SK-N-SH (cell line): ENCODE measurements around the gene OVOL1. TPM values are rescaled to one million over a fixed set of nuclear protein-coding genes. Genes with fewer than 3 reads are reported as not detected.
A peak's percentile ranks its signal among the peaks of the same experiment; 100 is the strongest.

Experiments
- CTCF ChIA-PET: fragments of 300-600, 350-600 bp; formaldehyde crosslinking; extraction: SDS; loops from one replicate; lab custom pipeline; 2021; lab: Yijun Ruan, JAX
- POLR2A ChIA-PET: fragments of 350-600 bp; sonication (Branson Sonifier 250); formaldehyde crosslinking; extraction: SDS; loops from one replicate; lab custom pipeline; 2020; ENCODE audit warnings: antibody characterized with exemption, inconsistent platforms; lab: Yijun Ruan, JAX
- DNase-seq: peaks from one replicate; pipeline ENCODE4 v3.0.0; 2012
- H2AFZ ChIP-seq: fragments of 200-600 bp; sonication (generic); 2 replicates; pipeline ENCODE4 v1.8.1; 2016; ENCODE audit warnings: antibody characterized with exemption, mild to moderate bottlenecking, low read depth
- H3F3A ChIP-seq: fragments of 200-600 bp; sonication (generic); replicated peaks from 2 replicates; pipeline ENCODE3; 2016; ENCODE audit warnings: antibody characterized with exemption, mild to moderate bottlenecking; ENCODE audit not compliant: insufficient read depth
- H3K27ac ChIP-seq, 2 experiments: fragments of 200-500 bp in 1 of 2; fragments of 200-600 bp in 1 of 2; sonication (Bioruptor generic) in 1 of 2; sonication (generic), shearing (Covaris generic) in 1 of 2; 2 replicates each; pipeline versions ENCODE4 v1.5.1 to v1.6.1; 2014 to 2016; ENCODE audit warnings: low read depth in 2 of 2, inconsistent platforms in 1 of 2, low read length in 1 of 2, mild to moderate bottlenecking in 1 of 2, mixed read lengths in 1 of 2
- H3K27me3 ChIP-seq: fragments of 200-600 bp; sonication (generic), shearing (Covaris generic); 2 replicates; pipeline ENCODE4 v1.6.1; 2016; ENCODE audit warnings: mixed run types; ENCODE audit not compliant: insufficient read depth
- H3K36me3 ChIP-seq, 2 experiments: fragments of 200-500 bp in 1 of 2; fragments of 200-600 bp in 1 of 2; sonication (Bioruptor generic) in 1 of 2; sonication (generic) in 1 of 2; replicated peaks in 1 of 2; 2 replicates each; pipeline versions ENCODE3 to v1.5.1; 2014 to 2016; ENCODE audit warnings: low read length in 1 of 2, mild to moderate bottlenecking in 1 of 2; ENCODE audit not compliant: insufficient read depth in 2 of 2, control insufficient read depth in 1 of 2
- H3K4me1 ChIP-seq, 2 experiments: fragments of 200-500 bp in 1 of 2; fragments of 200-600 bp in 1 of 2; sonication (Bioruptor generic) in 1 of 2; sonication (generic), shearing (Covaris generic) in 1 of 2; 2 replicates each; pipeline versions ENCODE4 v1.5.1 to v1.6.1; 2014 to 2016; ENCODE audit warnings: low read depth in 1 of 2, low read length in 1 of 2, mixed run types in 1 of 2; ENCODE audit not compliant: insufficient read depth in 2 of 2, control insufficient read depth in 1 of 2
- H3K4me2 ChIP-seq: fragments of 200-600 bp; sonication (generic), shearing (Covaris generic); 2 replicates; pipeline ENCODE4 v1.6.1; 2017; ENCODE audit warnings: mixed run types
- H3K4me3 ChIP-seq, 2 experiments: fragments of 200-500 bp in 1 of 2; fragments of 200-600 bp in 1 of 2; sonication (Bioruptor generic) in 1 of 2; sonication (generic), shearing (Covaris generic) in 1 of 2; 2 replicates each; pipeline versions ENCODE4 v1.5.1 to v1.8.1; 2014 to 2016; ENCODE audit warnings: low read depth in 2 of 2, inconsistent platforms in 1 of 2, low read length in 1 of 2, mild to moderate bottlenecking in 1 of 2, mixed read lengths in 1 of 2, moderate library complexity in 1 of 2
- H3K79me2 ChIP-seq: fragments of 200-600 bp; sonication (generic); 2 replicates; pipeline ENCODE4 v1.8.1; 2017; ENCODE audit warnings: mild to moderate bottlenecking; ENCODE audit not compliant: insufficient read depth
- H3K9ac ChIP-seq: fragments of 200-600 bp; sonication (generic); 2 replicates; pipeline ENCODE4 v1.6.1; 2017; ENCODE audit warnings: mixed run types
- H3K9me2 ChIP-seq: fragments of 200-600 bp; sonication (generic); 2 replicates; pipeline ENCODE4 v1.6.1; 2017; ENCODE audit warnings: mixed run types
- H3K9me3 ChIP-seq: fragments of 200-600 bp; sonication (generic); 2 replicates; pipeline ENCODE4 v1.6.1; 2017; ENCODE audit warnings: mixed run types, mild to moderate bottlenecking, moderate library complexity
- H4K20me1 ChIP-seq: fragments of 200-600 bp; sonication (generic); 2 replicates; pipeline ENCODE4 v1.6.1; 2017; ENCODE audit warnings: mild to moderate bottlenecking, mixed run types; ENCODE audit not compliant: insufficient read depth
- CHD2 ChIP-seq: fragments of 150-350 bp; IDR thresholded peaks from 2 replicates; pipeline ENCODE4 v1.6.1; 2018; ENCODE audit warnings: low read length; ENCODE audit not compliant: partially characterized antibody
- EP300 ChIP-seq, 2 experiments: IDR thresholded peaks; 2 replicates each; pipeline versions ENCODE4 v1.4.0 to v1.6.1; 2012; ENCODE audit warnings: borderline replicate concordance in 1 of 2, low read depth in 1 of 2, low read length in 1 of 2
- FOSL2 ChIP-seq: IDR thresholded peaks from 2 replicates; pipeline ENCODE4 v1.4.0; 2012; ENCODE audit warnings: low read depth, mild to moderate bottlenecking, moderate library complexity, borderline replicate concordance
- MEF2A ChIP-seq: IDR thresholded peaks from 2 replicates; pipeline ENCODE4 v1.4.0; 2012; ENCODE audit warnings: low read depth, borderline replicate concordance
- MXI1 ChIP-seq: IDR thresholded peaks from 2 replicates; pipeline ENCODE4 v1.6.1; 2012; ENCODE audit warnings: mild to moderate bottlenecking, low read depth, low read length, improper control_type of control experiment
- NRF1 ChIP-seq: IDR thresholded peaks from 2 replicates; pipeline ENCODE4 v1.6.1; 2012; ENCODE audit warnings: low read depth, mild to moderate bottlenecking, low read length
- RAD21 ChIP-seq: IDR thresholded peaks from 2 replicates; pipeline ENCODE4 v1.6.1; 2012; ENCODE audit warnings: mild to moderate bottlenecking, low read length
- RCOR1 ChIP-seq: fragments of 150-350 bp; IDR thresholded peaks from 2 replicates; pipeline ENCODE4 v1.6.1; 2017; ENCODE audit warnings: antibody characterized with exemption, low read length
- RXRA ChIP-seq: IDR thresholded peaks from 2 replicates; pipeline ENCODE4 v1.4.0; 2012; ENCODE audit warnings: low read depth, mild to moderate bottlenecking, borderline replicate concordance
- SIN3A ChIP-seq: IDR thresholded peaks from 2 replicates; pipeline ENCODE4 v1.6.1; 2012; ENCODE audit warnings: low read depth, mild to moderate bottlenecking, low read length, moderate library complexity, borderline replicate concordance
- TAF1 ChIP-seq: IDR thresholded peaks from 2 replicates; pipeline ENCODE4 v1.6.1; 2012; ENCODE audit warnings: low read depth, mild to moderate bottlenecking, low read length, moderate library complexity, borderline replicate concordance
- WGBS: methylation state at CpG from one replicate; pipeline ENCODE4 v1.1.6; 2017; ENCODE audit warnings: low lambda C conversion rate; 5-methylcytosine and 5-hydroxymethylcytosine counted together
- polyA plus RNA-seq, 3 experiments: library from polyadenylated mRNA; depleted of rRNA; stranded (reverse); fragments of >200 nt; gene quantifications; 2 replicates each; pipeline ENCODE4 v1.2.3, GENCODE V29; 2012
- TF ChIP-seq, protein P1 (sequence below): IDR thresholded peaks from 2 replicates; pipeline ENCODE4; 2012
- TF ChIP-seq, protein P2 (sequence below): IDR thresholded peaks from 2 replicates; pipeline ENCODE4 v1.4.0; 2012; ENCODE audit warnings: low read depth
- TF ChIP-seq, protein P3 (sequence below): IDR thresholded peaks from 2 replicates; pipeline ENCODE4 v1.4.0; 2012; ENCODE audit warnings: low read depth, borderline replicate concordance

OVOL1 gene
- polyA plus RNA-seq, 1 of the 3 experiments (the other 2 are of a cell fraction) = not detected

DNA sequence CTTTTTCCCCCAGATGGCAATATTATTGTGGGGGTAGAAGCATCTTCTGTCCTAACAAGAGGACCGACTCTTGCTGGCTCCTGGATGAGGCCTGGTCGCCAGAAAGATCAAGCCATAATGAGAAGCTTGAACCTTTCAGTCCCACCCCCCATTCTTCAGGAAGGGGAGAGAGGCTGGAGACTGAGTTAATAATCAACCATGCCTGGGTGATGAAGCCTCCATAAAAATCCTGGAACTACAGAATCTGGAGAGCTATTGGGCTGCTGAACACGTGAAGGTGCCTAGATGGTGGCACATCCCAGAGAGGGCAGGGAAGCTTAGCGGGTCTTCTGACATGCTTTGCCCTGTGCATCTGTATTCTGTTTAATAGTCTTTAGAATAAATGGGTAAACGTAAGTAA lies 22.4 kb upstream of the OVOL1 start:
- CTCF ChIA-PET = interaction anchor here (0.9 to 4.4 kb wide), 5 partner anchors 10 to 53 kb away, joined by 3 to 25 read pairs (median 4); partner anchors contain the start of gene KAT5

DNA sequence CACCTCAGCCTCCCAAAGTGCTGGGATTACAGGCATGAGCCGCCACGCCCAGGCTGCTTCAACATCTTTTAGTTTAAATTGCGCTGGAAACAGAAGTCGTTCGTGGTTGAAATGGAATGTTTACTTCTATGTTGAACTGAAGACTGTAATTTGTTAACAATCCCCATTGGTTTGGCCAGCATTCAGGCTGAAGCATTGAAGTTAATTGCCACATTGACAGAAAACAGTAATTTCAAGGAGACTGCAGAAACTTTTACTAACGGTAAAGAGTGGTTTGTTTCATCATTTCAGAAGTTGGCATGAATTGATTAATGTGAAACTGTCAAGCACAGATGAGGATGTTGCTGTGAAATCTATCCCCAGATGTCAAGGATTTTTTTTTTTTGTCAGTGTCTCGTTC lies 20.3 kb upstream of the OVOL1 start:
- TF ChIP-seq NRF1 (no peak), RXRA (no peak), RAD21 (no peak), TAF1 (no peak)
- TF ChIP-seq, protein P1, sequence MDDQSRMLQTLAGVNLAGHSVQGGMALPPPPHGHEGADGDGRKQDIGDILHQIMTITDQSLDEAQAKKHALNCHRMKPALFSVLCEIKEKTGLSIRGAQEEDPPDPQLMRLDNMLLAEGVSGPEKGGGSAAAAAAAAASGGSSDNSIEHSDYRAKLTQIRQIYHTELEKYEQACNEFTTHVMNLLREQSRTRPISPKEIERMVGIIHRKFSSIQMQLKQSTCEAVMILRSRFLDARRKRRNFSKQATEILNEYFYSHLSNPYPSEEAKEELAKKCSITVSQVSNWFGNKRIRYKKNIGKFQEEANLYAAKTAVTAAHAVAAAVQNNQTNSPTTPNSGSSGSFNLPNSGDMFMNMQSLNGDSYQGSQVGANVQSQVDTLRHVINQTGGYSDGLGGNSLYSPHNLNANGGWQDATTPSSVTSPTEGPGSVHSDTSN = peak; percentile 21; the same call in 1 of the 2 replicates
- TF ChIP-seq, protein P2, sequence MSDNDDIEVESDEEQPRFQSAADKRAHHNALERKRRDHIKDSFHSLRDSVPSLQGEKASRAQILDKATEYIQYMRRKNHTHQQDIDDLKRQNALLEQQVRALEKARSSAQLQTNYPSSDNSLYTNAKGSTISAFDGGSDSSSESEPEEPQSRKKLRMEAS = no peak
- Histone ChIP-seq H3K4me1 (no peaks in the 10 kb centered on the region), H3F3A (peaks cover 13% of the 10 kb centered on the region), H3K9me2 (no peaks in the 10 kb centered on the region), H3K4me2 (no peak overlapping the region), H3K27me3 (no peaks in the 10 kb centered on the region), H3K79me2 (no peaks in the 10 kb centered on the region), H3K9ac (no peak overlapping the region), H2AFZ (no peak overlapping the region), H3K9me3 (no peaks in the 10 kb centered on the region), H3K4me3 (no peak overlapping the region), H4K20me1 (no peaks in the 10 kb centered on the region), H3K36me3 (no peaks in the 10 kb centered on the region), H3K27ac (no peak overlapping the region)
- DNase-seq = no peak
- ChIA-PET POLR2A (no interaction called here), CTCF (interaction anchor here (1.3 to 4.4 kb wide), 4 partner anchors 13 to 33 kb away, joined by 3 to 25 read pairs (median 9); partner anchors contain the start of gene AP5B1)
- 25% methylated on average over 7 of the region's 7 CpGs for WGBS

More for the DNA sequence above, 22.4 kb upstream of the OVOL1 start:
- Histone ChIP-seq H3F3A (peaks cover 9% of the 10 kb centered on the region), H3K9ac (no peak overlapping the region), H3K4me3 (no peak overlapping the region), H3K4me1 (no peaks in the 10 kb centered on the region), H3K36me3 (no peaks in the 10 kb centered on the region), H3K27ac (no peak overlapping the region), H3K4me2 (no peak overlapping the region), H3K9me2 (no peaks in the 10 kb centered on the region), H2AFZ (no peak overlapping the region), H3K9me3 (no peaks in the 10 kb centered on the region), H3K27me3 (no peaks in the 10 kb centered on the region), H4K20me1 (no peaks in the 10 kb centered on the region), H3K79me2 (no peaks in the 10 kb centered on the region)
- 48% methylated on average over 5 of the region's 5 CpGs for WGBS
- DNase-seq = no peak
- POLR2A ChIA-PET = no interaction called here
- TF ChIP-seq CHD2 (no peak), RAD21 (no peak), EP300 (IDR thresholded peaks at IDR 0.05; ENCODE audit: borderline replicate concordance in 1 of 2, low read depth in 1 of 2, low read length in 1 of 2) (no peak), MEF2A (no peak), RCOR1 (no peak), MXI1 (no peak), SIN3A (no peak), FOSL2 (no peak)
- TF ChIP-seq, protein P1 = no peak
- TF ChIP-seq, protein P2 = no peak
- TF ChIP-seq, protein P3, sequence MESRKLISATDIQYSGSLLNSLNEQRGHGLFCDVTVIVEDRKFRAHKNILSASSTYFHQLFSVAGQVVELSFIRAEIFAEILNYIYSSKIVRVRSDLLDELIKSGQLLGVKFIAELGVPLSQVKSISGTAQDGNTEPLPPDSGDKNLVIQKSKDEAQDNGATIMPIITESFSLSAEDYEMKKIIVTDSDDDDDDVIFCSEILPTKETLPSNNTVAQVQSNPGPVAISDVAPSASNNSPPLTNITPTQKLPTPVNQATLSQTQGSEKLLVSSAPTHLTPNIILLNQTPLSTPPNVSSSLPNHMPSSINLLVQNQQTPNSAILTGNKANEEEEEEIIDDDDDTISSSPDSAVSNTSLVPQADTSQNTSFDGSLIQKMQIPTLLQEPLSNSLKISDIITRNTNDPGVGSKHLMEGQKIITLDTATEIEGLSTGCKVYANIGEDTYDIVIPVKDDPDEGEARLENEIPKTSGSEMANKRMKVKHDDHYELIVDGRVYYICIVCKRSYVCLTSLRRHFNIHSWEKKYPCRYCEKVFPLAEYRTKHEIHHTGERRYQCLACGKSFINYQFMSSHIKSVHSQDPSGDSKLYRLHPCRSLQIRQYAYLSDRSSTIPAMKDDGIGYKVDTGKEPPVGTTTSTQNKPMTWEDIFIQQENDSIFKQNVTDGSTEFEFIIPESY = no peak
